ENCODE measurements around the gene SOX6. TPM values are rescaled to one million over a fixed set of nuclear protein-coding genes. Genes with fewer than 3 reads are reported as not detected.

SOX6 gene
- total RNA-seq, 1 experiment from 2014 or later, result 18.4 TPM

DNA sequence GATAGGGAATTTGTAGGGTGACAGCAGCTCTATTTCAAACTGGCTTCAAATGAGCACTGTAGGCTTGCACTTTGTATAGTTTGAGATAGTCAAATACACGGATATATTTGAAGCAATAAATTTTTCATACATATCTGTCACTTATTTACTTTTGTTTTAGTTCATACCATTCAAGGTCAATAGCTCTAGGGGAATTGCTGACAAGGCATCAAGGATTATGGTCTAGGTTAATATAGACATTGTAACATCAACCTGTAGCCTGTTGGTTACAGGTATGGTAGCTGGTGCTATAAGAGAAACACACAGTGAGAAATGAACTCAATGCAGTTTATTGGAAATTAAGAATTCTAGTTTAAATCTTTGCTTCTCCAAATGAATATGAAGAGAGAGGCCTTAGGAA is 267.6 kb downstream of the SOX6 start:
- Mint-ChIP-seq H3K4me3 (ENCODE audit: low read depth, unreplicated experiment) (no peak overlapping the region), H3K4me1 (ENCODE audit: low read depth, unreplicated experiment) (no peaks in the 10 kb centered on the region), H3K36me3 (ENCODE audit: insufficient read depth, unreplicated experiment) (no peaks in the 10 kb centered on the region), H3K27ac (ENCODE audit: unreplicated experiment) (no peak overlapping the region), H3K9me3 (ENCODE audit: low read depth, unreplicated experiment) (no peaks in the 10 kb centered on the region), H3K27me3 (ENCODE audit: unreplicated experiment) (no peaks in the 10 kb centered on the region)
- CTCF ChIA-PET, result no interaction called here
- intact Hi-C loops (cut with micrococcal nuclease; ENCODE audit: unreplicated experiment), result no loop called here
- no TSS peak for BruUV-seq (replicated peaks)
- TF ChIP-seq, protein P1, sequence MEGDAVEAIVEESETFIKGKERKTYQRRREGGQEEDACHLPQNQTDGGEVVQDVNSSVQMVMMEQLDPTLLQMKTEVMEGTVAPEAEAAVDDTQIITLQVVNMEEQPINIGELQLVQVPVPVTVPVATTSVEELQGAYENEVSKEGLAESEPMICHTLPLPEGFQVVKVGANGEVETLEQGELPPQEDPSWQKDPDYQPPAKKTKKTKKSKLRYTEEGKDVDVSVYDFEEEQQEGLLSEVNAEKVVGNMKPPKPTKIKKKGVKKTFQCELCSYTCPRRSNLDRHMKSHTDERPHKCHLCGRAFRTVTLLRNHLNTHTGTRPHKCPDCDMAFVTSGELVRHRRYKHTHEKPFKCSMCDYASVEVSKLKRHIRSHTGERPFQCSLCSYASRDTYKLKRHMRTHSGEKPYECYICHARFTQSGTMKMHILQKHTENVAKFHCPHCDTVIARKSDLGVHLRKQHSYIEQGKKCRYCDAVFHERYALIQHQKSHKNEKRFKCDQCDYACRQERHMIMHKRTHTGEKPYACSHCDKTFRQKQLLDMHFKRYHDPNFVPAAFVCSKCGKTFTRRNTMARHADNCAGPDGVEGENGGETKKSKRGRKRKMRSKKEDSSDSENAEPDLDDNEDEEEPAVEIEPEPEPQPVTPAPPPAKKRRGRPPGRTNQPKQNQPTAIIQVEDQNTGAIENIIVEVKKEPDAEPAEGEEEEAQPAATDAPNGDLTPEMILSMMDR (IDR thresholded peaks at IDR 0.05; ENCODE audit: unreplicated experiment), result no peak
- no peak for DNase-seq

DNA sequence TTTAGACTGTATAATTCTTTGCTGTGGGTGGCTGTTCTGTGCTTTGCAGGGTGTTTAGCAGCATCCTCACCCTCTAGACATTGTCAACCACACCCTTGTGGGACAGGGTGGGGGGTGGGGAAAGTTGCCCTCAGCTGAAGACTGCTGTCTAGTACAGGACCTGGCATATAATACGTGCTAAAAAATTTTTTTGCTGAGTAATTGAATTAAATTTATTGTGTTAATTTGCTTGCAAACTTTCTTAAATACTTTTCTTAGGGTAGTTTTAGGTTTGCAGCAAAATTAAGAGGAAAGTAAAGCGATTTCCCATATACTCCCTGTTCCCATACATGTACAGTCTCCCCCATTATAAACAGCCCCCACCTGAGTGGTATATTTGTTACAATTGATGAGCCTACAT is 268.5 kb downstream of the SOX6 start:
- Mint-ChIP-seq H3K36me3 (ENCODE audit: insufficient read depth, unreplicated experiment) (no peaks in the 10 kb centered on the region), H3K27ac (ENCODE audit: unreplicated experiment) (no peak overlapping the region), H3K4me1 (ENCODE audit: low read depth, unreplicated experiment) (peaks cover 4% of the 10 kb centered on the region), H3K27me3 (ENCODE audit: unreplicated experiment) (no peaks in the 10 kb centered on the region), H3K4me3 (ENCODE audit: low read depth, unreplicated experiment) (no peak overlapping the region), H3K9me3 (ENCODE audit: low read depth, unreplicated experiment) (no peaks in the 10 kb centered on the region)
- no TSS peak for BruUV-seq (replicated peaks)
- CTCF ChIA-PET, result no interaction called here
- TF ChIP-seq, protein P1 (IDR thresholded peaks at IDR 0.05; ENCODE audit: unreplicated experiment), result no peak
- DNase-seq, result no peak
- intact Hi-C loops (cut with micrococcal nuclease; ENCODE audit: unreplicated experiment), result no loop called here

DNA sequence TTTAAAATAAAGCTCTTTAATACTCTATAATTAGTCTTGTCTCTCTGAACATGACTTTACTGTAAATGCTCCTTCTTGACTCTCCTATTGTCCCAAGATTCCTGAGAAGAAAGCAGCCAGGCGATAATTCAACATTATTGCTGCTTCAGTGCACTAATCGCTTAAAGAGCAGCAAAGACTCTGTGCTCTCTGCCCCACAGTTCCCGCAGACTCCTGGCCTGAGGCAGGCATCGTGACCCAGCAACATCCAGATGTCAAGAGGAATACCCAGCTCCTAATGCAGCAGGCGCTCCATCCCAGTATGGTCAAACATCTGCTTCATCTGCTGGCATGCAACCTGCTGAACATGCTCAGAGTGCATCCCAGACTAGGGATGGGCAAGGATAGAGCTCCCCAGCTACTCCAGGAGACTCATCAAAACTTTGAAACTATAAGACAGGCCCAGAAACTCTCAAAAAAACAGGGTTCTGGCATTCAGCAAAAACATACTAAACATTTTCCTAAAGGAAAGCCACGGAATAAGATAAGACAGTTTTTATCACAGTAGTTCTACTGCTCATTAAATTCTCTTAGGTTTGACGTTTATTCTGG is 270.0 kb downstream of the SOX6 start:
- no TSS peak for BruUV-seq (replicated peaks)
- intact Hi-C loops (cut with micrococcal nuclease; ENCODE audit: unreplicated experiment), result no loop called here

DNA sequence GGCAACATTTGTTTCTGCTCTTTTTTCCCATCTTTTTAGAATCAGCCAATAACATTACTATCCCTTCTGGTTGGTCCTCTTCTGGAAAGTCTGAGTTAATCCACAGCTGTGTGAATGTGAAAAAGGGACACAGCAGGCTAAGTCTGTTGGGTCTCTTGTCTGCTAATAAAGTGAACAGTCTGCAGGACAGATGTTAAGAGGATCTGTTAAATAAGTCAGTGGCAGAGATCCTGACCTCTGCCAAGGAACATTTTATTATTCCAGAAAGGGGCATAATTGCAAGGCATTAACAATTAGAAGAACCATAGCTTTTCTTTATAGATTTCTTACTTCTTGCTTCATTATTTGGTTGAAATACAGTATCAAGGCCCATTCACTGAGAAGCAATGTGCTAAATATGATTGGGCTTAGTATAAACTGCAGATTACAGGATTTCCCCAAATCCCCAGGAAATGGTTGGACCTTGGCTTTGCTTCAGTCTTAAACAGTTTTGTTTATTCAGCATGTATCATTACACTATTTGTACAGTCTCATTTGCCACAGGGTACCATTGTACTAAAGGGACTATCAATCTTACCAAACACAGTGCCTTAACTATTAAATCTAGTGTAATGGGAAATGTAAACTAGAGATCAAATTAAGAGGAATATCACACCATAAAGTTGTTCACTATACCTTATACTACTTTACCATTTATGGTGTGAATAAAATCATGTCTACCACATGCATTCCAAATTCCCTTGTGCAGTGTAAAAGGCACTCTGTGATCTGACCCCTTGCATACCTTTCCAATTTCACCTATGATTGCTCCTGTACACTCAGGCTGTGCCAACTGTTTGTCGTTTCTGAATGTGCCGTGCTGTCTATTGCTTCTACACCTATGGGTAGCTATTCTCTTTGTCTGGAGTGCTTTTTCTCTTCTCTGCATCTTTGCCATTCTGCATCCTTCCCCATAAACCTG is 274.0 kb downstream of the SOX6 start:
- H3K27ac Mint-ChIP-seq (ENCODE audit: unreplicated experiment), result no peak overlapping the region
- CTCF ChIA-PET, result interaction anchor here (1.4 kb wide), 1 partner anchor 8 kb away, joined by 3 read pairs; no protein-coding TSS in a partner anchor
- H3K4me1 Mint-ChIP-seq (ENCODE audit: low read depth, unreplicated experiment), result peaks cover 14% of the 10 kb centered on the region
- BruUV-seq (replicated peaks), result no TSS peak
- TF ChIP-seq, protein P1 (IDR thresholded peaks at IDR 0.05; ENCODE audit: unreplicated experiment), result no peak
- H3K4me3 Mint-ChIP-seq (ENCODE audit: low read depth, unreplicated experiment), result no peak overlapping the region
- DNase-seq, result no peak
- intact Hi-C loops (cut with micrococcal nuclease; ENCODE audit: unreplicated experiment), result no loop called here
- no peaks in the 10 kb centered on the region for H3K9me3 Mint-ChIP-seq (ENCODE audit: low read depth, unreplicated experiment)
- no peaks in the 10 kb centered on the region for H3K27me3 Mint-ChIP-seq (ENCODE audit: unreplicated experiment)
- no peaks in the 10 kb centered on the region for H3K36me3 Mint-ChIP-seq (ENCODE audit: insufficient read depth, unreplicated experiment)

More for the DNA sequence above, 270.0 kb downstream of the SOX6 start:
- H3K27ac Mint-ChIP-seq (ENCODE audit: unreplicated experiment), result no peak overlapping the region
- DNase-seq, result no peak
- no peaks in the 10 kb centered on the region for H3K27me3 Mint-ChIP-seq (ENCODE audit: unreplicated experiment)
- TF ChIP-seq, protein P1 (IDR thresholded peaks at IDR 0.05; ENCODE audit: unreplicated experiment), result no peak
- peaks cover 14% of the 10 kb centered on the region for H3K4me1 Mint-ChIP-seq (ENCODE audit: low read depth, unreplicated experiment)
- H3K4me3 Mint-ChIP-seq (ENCODE audit: low read depth, unreplicated experiment), result no peak overlapping the region
- H3K36me3 Mint-ChIP-seq (ENCODE audit: insufficient read depth, unreplicated experiment), result no peaks in the 10 kb centered on the region
- CTCF ChIA-PET, result interaction anchor here (0.6 kb wide), 1 partner anchor 169 kb away, joined by 3 read pairs; no protein-coding TSS in a partner anchor
- no peaks in the 10 kb centered on the region for H3K9me3 Mint-ChIP-seq (ENCODE audit: low read depth, unreplicated experiment)

Measured in Calu3 (cell line).